A673 (cell line): ENCODE measurements around the gene SUFU.

ENCODE experiments used
- CTCF ChIP-seq: fragments of 300-800, 200-600 bp; sonication (generic); conservative IDR thresholded peaks from 2 replicates; pipeline ENCODE4 v1.5.1; 2017; ENCODE audit warnings: low read depth, mild to moderate bottlenecking, antibody characterized with exemption, low read length, moderate library complexity, mixed read lengths
- EZH2 ChIP-seq: fragments of 200-600 bp; sonication (generic); IDR thresholded peaks from 2 replicates; pipeline ENCODE4 v1.6.1; 2017; ENCODE audit warnings: borderline replicate concordance, low read depth, mild to moderate bottlenecking, mixed read lengths, antibody characterized with exemption, low read length; ENCODE audit not compliant: poor library complexity, severe bottlenecking

- peak; percentile 89 for TF ChIP-seq CTCF
- no peak for TF ChIP-seq EZH2
These were observed at the start of gene SUFU for GRCh38 chr10:102503264-102504178.
